Measurements from ENCODE around the gene OR9A2. TPM values are rescaled to one million over a fixed set of nuclear protein-coding genes. Genes with fewer than 3 reads are reported as not detected.

OR9A2 gene
- total RNA-seq, 1 experiment from 2014 or later = not detected

- Histone ChIP-seq H3K4me2 (ENCODE audit: low read length) (no peak overlapping the region), H4K20me1 (ENCODE audit: insufficient read depth) (no peaks in the 10 kb centered on the region), H3K4me1 (ENCODE audit: control insufficient read depth in 1 of 2, insufficient read depth in 2 of 2, low read length in 2 of 2) (no peaks in the 10 kb centered on the region), H3K9me2 (ENCODE audit: insufficient read depth) (no peaks in the 10 kb centered on the region), H3K4me3 (replicated peaks in 1 of 2; ENCODE audit: low read depth in 1 of 2, low read length in 2 of 2) (no peak overlapping the region), H3K27ac (ENCODE audit: low read depth, low read length) (no peak overlapping the region), H3K79me2 (ENCODE audit: insufficient read depth, low read length) (no peaks in the 10 kb centered on the region), H3K9me3 (ENCODE audit: control insufficient read depth in 1 of 2, insufficient read depth in 1 of 2, low read depth in 1 of 2, low read length in 2 of 2) (no peaks in the 10 kb centered on the region), H2AFZ (ENCODE audit: low read depth, low read length, poor library complexity, severe bottlenecking) (no peak overlapping the region), H3K9ac (ENCODE audit: low read length) (no peak overlapping the region), H3K36me3 (ENCODE audit: control insufficient read depth in 1 of 2, insufficient read depth in 2 of 2, low read length in 2 of 2) (no peaks in the 10 kb centered on the region), H3K27me3 (ENCODE audit: insufficient read depth, low read length) (peaks cover 14% of the 10 kb centered on the region; the same call in 1 of the 2 replicates)
- DNase-seq (ENCODE audit: low read depth, low spot score) (no peak), ATAC-seq (no peak)
- intact Hi-C loops (cut with micrococcal nuclease) = no loop called here
- ChIA-PET RAD21 (ENCODE audit: low non-redundant PET in 1 of 2, low total read pairs in 2 of 2, uncharacterized antibody in 2 of 2, unreplicated experiment in 2 of 2) (no interaction called here), CTCF (no interaction called here), POLR2A (no interaction called here)
- no TSS peak for BruUV-seq (replicated peaks)
- TF ChIP-seq POLR2AphosphoS5 (IDR thresholded peaks at IDR 0.05; ENCODE audit: low read depth, low read length) (no peak), JUND (IDR thresholded peaks at IDR 0.05) (no peak)
Observed at GRCh38 chr7:143074141-143074540, 47.2 kb upstream of the OR9A2 start.

- intact Hi-C loops (cut with micrococcal nuclease) = no loop called here
- no peak for TF ChIP-seq CEBPB (IDR thresholded peaks at IDR 0.05; ENCODE audit: low read depth)
- TF ChIP-seq REST (IDR thresholded peaks at IDR 0.05; ENCODE audit: low read depth) = no peak
- TF ChIP-seq ZNF274 (IDR thresholded peaks at IDR 0.05; ENCODE audit: low read depth, low read length) = no peak
- no peak for TF ChIP-seq MAX (IDR thresholded peaks at IDR 0.05)
- no peak for TF ChIP-seq ELF1 (IDR thresholded peaks at IDR 0.05; ENCODE audit: borderline replicate concordance, low read depth)
- no peak for TF ChIP-seq CTCF (IDR thresholded peaks at IDR 0.05 in 2 of 3, conservative IDR thresholded peaks at IDR 0.05 in 1 of 3; ENCODE audit: borderline replicate concordance in 1 of 3, insufficient read depth in 1 of 3, low read depth in 2 of 3, low read length in 2 of 3)
- TF ChIP-seq TCF7L2 (IDR thresholded peaks at IDR 0.05; ENCODE audit: borderline replicate concordance, extremely low read depth, insufficient read depth, insufficient read length) = no peak
- TF ChIP-seq YY1 (IDR thresholded peaks at IDR 0.05; ENCODE audit: extremely low read depth, insufficient replicate concordance, low read depth, low read length) = no peak
- no peak for TF ChIP-seq JUND (IDR thresholded peaks at IDR 0.05)
- TF ChIP-seq ZBTB33 (IDR thresholded peaks at IDR 0.05; ENCODE audit: extremely low read depth, insufficient replicate concordance, low read length) = no peak
- H3K9me2 ChIP-seq (ENCODE audit: insufficient read depth) = no peaks in the 10 kb centered on the region
- RAD21 ChIA-PET (ENCODE audit: low non-redundant PET in 1 of 2, low total read pairs in 2 of 2, uncharacterized antibody in 2 of 2, unreplicated experiment in 2 of 2) = no interaction called here
- H3K27ac ChIP-seq (ENCODE audit: low read depth, low read length) = no peak overlapping the region
- DNase-seq (ENCODE audit: low read depth, low spot score) = no peak
- no peak overlapping the region for H3K4me3 ChIP-seq (replicated peaks in 1 of 2; ENCODE audit: low read depth in 1 of 2, low read length in 2 of 2)
- POLR2A ChIA-PET = no interaction called here
- H3K79me2 ChIP-seq (ENCODE audit: insufficient read depth, low read length) = no peaks in the 10 kb centered on the region
- H4K20me1 ChIP-seq (ENCODE audit: insufficient read depth) = no peaks in the 10 kb centered on the region
- no peak for ATAC-seq
- H3K9me3 ChIP-seq (ENCODE audit: control insufficient read depth in 1 of 2, insufficient read depth in 1 of 2, low read depth in 1 of 2, low read length in 2 of 2) = no peaks in the 10 kb centered on the region
- peaks cover 14% of the 10 kb centered on the region; the same call in 1 of the 2 replicates for H3K27me3 ChIP-seq (ENCODE audit: insufficient read depth, low read length)
- H3K4me2 ChIP-seq (ENCODE audit: low read length) = no peak overlapping the region
- H3K9ac ChIP-seq (ENCODE audit: low read length) = no peak overlapping the region
- CTCF ChIA-PET = no interaction called here
- no TSS peak for BruUV-seq (replicated peaks)
- H3K36me3 ChIP-seq (ENCODE audit: control insufficient read depth in 1 of 2, insufficient read depth in 2 of 2, low read length in 2 of 2) = no peaks in the 10 kb centered on the region
- no peaks in the 10 kb centered on the region for H3K4me1 ChIP-seq (ENCODE audit: control insufficient read depth in 1 of 2, insufficient read depth in 2 of 2, low read length in 2 of 2)
- H2AFZ ChIP-seq (ENCODE audit: low read depth, low read length, poor library complexity, severe bottlenecking) = no peak overlapping the region
Observed at GRCh38 chr7:143073556-143073955, 46.6 kb upstream of the OR9A2 start.
